GM18870 (cell line): Measurements from ENCODE around the gene RIN1.
"Not testable (repeated sequence)": the region's sequence is repeated elsewhere in the genome, so short reads cannot be mapped to it uniquely, and the experiment has no call there.

Experiments
- ATAC-seq: cut with Tn5 transposase; IDR thresholded peaks from one replicate; pipeline ENCODE4 v1.9.1; 2021; ENCODE audit warnings: moderate library complexity; ENCODE audit not compliant: unreplicated experiment

RIN1 gene

DNA sequence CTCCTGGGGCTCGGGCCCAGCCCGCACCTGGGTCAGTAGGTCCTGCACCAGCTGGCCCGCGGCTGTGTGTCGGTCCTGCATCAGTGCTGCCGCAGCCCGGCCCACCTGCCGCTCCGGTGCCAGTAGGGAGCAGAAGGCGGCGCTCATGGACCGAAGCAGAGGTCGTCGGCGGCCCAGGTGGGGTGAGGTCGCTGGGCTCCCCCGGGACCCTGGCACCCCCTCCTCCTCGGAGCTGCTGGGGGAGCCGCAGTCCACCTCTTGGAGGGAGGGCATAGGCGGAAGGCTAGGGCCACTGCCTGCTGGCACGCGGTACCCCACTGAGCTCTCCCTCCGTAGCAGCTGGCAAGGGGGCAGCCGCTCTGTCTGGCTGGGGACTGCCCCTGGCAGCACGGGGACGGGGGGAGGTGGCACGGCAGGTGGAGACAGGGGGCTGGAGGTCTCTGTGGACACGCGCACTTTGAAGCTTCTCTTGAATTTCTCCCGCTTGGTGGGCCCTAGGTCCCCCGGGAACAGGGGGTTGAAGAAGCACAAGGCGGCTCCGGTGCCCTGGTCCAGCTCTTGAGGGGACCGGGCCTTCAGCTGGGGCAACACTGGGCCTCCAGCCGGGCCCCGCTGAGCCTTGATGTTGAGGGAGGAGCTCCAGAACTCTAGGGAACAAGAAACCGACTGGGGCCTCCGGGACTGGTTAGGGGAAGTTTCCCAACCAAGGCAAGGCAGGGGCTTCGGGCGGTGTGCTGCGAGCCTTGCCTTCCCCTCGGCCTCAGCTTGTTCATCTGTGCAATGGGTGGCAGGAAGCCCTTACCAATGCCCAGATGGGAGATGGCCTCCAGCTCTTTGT, 1.4 kb downstream of the RIN1 start:
- no peak for ATAC-seq

DNA sequence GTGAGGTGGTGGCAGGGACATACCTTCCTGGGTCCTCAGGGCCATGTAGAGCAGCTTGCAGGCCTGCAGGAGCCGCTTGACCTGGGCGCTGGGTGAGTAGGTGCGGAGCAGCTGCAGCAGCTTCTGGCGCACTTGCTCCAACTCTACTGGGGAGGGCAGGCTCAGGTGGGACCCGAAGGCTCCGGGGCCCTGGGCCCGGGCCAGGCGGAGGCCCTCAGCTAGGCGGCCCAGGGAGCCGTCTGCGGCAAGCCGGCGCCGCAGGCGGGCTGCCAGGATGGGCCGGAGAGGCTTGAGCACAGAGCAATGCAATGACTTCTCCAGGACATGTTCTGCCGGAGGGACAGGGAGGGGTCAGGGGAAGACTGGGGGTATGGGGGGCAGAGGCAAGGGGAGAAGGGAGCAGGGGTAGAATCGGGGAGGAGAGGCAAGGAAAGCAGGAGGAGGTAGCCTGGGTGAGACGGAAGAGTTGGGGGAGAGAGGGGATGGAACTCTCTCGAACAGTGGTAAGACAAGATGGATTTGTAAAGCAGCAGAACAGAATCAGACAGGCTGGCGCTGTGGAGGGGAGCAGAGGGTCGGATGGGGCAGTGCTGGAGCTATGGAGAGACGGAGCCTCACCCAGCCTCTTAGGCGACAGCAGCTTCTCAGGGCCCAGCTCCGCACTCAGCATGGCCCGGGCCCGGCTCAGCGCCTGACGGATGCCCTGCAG, 2.2 kb downstream of the RIN1 start:
- ATAC-seq, result no peak

DNA sequence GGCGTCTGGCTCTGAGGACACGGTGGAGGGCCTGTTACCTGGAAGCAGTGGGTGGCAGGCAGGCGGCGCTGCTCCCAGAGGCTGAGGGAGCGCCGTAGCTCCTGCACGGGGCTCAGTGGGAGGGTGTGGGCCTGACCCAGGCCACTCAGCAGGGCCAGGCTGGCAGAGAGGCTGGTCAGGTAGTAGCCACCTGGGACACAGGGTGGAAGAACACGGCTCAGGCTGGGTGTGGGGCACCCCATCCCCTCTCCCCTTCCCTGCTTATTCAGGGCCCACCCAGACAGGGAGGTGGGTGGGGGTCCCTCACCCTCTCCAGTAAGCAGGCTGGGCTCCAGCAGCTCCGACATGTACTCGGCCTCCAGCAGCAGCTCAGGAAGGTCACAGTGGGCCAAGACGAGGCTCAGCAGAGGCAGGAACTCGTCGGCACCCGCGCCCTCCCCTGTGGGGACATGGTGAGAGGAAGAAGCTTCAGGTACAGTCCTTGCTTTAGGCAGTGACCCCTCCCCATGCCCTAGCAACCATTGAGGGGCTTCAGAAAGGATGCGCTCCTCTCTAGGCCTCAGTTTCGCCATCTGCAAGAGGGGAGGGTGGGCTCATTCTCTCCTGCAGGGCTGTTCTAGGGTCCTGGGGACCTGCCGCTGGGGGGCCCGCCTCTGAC, 2.9 kb downstream of the RIN1 start:
- ATAC-seq, result no peak

DNA sequence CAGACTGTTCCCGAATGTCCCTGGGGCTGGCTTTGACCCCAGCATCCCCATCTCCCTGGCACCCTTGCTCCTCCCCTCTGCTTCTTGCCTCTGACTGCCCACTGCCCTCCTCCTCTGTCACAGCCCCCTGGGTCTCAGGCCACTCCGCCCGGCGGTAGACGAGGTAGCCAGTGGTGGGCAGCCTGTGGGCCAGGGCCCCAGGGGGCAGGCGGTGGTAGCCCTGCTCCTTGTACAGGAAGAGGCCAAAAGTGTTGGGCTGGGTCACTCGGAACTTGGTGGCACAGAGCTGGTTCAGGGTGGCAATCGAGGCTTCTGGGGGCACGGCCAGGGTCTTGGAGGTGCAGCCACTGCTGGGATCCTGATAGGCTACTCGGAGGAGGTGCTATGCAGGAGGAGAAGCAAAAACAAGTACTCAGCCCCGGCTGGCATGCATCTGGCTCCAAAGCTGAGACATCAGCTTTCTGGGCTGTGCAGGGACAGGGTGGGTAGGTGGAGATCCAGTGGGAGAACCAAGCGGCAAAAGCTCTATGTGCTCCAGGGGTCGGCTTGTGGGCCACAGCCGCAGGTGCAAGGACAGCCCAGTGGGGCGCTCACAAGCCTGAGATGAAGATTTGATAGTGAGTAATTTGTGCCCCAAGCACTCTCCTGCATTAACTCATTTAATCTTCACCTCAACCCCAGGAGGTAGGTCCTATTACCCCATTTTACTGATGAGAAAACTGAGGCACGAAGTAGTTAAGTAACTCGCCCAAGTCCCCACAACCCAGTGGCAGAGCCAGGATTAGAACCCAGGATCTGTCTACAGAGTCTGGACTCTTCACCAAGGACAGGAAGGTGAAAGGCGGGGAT, 3.6 kb downstream of the RIN1 start:
- no peak for ATAC-seq

DNA sequence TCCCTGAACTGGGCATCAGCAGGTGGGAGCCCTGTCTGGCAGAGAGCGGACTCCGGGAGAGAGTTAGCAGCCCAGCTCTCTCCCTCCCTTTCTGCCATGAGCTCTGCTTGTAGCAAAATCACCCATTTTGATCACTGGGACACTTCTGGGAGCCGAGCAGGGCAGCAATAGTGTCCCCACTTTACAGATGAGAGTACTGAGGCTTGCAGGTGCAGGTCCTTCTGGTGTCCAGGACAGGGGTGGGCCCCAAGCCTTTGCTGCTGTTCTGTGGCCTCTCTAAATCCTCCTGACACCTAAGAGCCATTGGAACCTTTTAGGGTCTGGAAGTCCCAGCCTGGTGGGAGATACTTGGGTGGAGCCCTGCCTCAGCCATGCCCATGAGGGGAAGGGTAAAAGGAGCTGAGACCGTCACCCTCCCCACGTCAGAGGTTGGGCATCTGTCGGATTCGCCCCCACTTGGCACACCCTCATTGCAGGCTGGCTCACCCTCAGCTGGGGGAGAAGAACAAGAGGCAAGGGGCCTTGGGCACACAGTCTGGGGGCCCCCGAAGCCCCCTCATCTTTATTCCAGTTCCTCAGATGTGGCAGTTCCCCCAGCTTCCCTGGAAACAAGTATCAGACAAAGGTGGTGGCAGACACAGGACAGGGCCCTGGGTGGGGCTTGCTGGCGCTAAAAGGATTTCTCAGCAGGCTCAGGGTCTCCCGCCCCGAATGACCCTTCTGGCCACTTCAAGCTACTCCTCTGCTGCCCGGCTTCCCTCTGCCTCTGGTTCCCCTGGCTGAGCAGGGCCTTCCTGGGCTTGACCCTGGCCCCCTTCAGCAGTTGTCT, 4.5 kb downstream of the RIN1 start:
- ATAC-seq, result no peak

DNA sequence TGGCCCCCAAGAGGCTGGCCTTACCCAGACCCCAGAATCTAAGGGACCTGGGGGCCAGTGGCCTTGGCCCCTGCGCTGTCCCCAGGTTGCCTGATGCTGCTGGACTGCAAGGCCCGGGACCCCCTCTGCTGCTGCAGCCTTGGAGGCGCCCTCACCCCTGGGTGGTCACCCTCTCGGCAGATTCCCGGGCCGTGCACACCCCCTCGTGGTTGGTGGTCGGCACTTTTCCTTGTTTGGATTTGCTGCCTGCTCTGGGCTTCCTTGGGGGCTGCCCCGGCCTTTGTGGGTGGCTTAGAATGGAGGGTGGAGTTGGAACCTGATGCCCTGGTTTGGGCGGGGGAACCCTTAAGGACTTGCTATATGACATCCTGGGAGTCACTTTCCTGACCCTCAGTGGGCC, 5.3 kb downstream of the RIN1 start:
- ATAC-seq, result no peak

DNA sequence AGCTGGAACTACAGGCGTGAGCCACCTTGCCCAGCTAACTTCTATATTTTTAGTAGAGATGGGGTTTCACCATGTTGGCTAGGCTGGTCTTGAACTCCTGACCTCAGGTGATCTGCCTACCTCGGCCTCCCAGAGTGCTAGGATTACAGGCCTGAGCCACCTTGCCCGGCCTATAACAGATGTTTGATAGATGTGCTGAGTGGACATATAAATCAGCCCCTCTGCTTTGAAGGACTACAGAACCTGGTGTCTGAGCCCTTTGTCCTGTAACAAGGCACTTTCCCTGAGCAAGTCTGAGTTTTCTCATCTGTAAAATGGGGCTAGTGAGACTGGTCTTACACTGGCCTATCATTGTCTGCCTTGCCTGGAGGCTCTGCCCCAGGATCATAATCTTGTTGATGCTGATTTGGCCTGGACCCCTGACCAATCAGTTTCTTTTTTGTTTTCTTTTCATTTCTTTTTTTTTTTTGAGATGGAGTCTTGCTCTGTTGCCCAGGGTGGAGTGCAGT, 7.0 kb downstream of the RIN1 start:
- no peak for ATAC-seq

DNA sequence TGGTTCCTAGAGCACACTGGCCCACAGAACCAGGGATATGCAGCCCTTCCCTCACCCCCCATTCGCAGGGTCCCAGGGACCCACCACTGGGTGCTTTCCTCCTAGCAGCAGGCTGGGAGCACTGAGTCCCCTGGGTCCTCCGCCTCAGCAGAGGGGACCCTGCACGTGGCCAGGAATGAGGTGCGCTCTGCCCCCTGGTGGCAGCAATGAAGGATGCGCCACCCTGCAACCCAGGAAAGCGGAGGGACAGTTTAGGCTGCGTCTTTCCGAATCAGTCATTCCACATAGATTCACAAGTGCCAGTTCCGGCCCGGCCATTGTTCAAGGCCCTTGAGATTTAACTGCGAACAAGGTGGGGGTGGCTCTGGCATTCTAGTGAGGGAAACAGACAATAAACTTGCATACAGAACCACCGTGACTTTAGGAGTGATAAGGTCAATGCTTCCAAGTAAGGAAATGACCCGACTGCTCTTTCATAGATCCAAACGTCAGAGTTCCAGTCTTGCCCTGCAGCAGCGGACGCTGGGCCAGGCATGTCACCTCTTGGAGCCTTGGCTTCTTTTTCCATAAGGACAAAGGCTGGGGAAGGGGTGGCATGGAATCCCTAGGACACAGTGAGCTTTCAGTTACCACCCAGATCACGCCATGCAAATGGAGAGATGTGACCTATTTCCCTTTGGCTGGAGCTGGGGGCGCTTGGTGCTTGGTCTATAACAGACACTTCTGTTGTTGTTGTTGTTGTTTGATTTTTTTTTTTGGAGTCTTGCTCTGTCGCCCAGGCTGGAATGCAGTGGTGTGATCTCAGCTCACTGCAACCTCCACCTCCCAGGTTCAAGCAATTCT, 7.7 kb downstream of the RIN1 start:
- ATAC-seq, result no peak

DNA sequence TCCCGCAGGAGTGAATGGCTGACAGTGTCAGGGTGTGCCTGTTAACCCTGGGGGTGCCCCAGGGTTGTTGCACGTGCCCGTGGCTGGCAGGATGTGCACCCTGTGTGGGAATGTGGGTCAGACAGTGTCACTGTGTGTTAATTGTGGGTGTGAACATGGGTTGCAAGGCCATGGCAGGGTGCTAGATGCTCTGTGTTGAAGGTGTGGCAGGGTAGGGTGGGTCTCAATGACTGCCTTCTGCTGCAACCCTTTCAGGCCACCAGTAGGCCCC, 8.3 kb downstream of the RIN1 start:
- ATAC-seq, result no peak

DNA sequence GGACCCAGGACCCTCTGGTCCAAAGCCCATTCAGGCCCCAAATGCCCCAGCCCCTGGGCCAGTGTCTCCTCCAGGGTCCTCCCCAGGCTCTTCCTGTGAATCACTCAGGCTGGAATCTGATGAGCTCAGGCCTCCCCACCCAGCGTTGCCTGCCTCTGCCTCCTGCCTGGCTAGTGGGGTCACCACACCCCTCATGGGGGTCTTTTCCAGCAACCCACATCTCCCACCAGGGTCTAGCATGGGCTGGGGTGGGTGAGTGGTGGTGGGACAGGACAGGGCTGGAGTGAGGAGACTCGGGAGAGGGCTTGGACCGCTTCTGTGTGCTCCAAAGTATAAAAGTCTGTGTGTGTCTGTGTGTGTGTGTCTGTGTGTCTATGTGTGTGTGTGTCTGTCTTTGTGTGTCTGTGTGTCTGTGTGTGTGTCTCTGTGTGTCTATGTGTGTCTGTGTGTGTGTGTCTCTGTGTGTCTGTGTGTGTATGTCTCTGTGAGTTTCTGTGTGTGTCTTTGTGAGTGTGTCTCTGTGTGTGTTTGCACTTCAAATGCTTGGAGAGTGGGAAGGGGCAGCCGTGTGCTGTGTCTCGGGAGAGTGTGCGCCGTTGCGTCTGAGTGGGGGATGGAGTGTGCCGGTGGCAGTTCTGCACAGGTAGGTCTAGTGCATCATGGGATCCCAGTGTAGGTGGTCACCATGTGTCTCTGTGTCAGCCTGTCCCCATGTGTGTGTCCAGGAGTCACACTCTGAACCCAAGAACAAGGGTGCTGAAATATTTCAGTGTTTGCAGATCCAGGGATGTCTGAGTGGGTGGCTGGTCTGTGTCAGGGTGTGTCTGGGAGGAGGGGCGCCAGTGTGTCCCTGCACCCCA, 8.8 kb downstream of the RIN1 start:
- no peak for ATAC-seq

DNA sequence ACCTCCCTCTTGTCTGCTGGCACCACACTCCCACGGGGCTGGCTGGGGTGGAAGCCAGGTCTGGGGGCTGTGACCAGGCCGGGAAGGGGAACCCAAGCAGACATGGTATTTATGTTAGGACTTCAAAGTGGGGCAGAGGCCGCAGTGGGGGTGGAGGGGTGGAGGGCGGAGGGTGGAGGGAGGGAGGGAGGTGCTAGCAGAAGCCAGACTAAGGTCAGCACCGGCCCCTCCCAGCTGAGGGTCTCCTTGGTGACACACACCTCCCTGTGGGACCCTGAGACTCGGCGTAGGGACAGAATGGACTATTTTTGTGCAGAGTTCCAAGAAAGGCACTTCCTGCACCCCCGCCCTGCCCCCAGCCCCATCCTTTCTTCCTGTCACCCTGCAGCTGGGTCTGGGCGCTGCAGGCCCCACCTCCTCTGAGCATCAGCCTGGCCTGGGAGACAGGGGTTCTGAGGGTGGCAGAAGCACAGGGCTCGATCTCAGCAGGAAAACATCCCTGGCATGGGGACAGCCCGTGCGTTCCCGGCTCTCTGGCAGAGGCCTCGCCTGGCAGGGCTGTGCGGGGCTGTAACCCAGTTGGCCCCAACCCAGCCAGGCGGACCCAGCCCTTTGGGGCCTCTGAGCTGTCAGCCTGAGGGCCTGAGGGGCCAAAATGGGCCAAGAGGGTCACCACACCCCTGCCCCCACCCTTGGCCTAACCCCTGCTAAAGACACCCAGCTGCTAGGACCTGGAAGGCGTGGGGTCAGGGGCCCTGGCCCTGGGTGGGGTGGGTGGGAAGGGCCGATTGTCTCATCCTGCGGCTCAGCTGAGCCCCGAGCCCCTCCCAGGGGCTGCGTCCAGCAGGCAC, 9.7 kb downstream of the RIN1 start:
- ATAC-seq, result no peak

DNA sequence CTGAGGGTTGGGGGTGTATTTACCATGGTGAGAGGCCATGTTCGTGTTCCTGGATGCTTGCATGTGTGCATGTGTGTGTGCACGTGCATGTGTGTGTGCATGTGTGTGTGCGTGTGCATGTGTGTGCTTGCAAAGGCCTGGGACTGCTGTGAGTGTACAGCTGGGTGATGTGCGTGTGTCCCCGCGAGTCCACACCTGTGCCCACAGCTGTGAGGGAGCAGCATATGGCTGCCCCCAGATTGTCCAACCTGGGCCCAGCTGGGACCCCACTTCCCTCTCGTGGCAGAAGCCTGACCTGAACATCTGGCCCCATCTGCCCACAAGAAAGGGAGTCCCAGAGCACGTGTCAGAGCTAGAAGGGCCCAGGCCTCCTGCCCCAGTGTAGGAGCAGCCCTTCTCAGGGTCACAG, 11.0 kb downstream of the RIN1 start:
- no peak for ATAC-seq

DNA sequence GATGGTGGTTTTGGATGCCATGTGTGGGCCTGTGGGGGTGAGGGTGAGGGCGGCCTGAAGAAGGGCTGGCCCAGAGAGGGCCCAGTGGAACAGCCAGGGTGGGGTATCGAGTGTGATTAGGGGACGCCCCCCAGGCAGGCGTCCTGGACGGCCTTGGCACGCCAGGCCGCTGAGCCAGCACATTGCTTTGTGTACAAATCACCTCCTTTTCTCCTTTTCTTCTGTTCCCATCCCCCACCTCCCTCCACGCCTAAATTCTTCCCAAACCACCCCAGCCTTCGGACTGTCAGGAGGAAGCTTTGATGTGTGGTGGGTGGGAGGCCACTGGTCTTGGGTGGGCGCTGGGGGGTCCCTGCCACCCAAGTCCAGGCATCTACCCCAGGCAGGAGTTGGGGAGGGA, 11.6 kb downstream of the RIN1 start:
- no peak for ATAC-seq

DNA sequence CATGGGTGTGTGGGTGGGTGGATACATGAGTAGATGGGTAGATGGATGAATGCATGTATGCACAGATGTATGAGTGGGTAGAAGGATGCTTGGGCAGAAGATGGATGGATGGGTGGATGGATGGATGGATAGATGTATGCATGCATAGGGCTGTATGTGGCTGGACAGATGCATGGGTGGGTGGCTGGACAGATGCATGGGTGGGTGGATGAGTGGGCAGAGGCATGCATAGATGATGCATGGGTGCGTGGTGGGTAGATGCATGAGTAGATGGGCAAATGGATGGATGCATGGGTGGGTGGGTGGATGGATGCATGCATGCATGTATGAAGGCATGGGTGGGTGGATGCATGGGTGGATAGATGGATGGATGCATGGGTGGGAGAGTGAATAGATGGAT, 12.6 kb downstream of the RIN1 start:
- no peak for ATAC-seq

DNA sequence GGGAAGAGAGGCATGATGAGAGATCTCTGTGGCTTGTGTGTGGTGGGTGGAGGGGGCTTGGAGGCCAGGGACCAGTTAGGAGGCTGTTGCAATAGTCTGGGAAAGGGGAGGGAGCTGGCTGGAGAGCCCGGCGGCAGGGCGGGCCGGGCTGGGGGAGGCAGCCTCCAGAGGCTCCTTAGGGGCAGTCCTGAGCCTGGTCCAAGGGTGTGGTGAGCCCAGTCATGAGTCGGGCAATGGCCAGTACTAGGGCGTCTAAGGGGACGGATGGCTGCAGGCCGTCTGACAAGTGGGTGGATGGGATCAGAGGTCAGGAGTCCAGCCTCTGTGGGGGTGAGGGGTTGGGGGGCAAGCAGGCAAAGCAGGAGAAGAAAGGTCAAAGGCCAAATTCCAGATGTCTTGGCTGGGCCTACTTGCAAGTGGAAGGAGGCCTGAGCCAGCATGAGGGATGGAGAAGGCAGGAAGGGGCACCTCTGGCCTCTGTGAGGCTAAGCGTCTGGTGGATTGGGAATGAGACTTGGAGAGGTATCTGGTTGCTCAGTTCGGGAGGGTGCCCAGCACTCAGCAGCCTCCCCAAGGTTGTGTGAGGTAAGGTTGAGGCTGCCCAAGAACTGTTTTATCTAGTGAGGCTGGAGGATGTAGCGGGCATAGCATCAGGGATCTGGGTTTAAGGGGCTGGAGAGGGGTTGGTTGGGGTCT, 13.4 kb downstream of the RIN1 start:
- no peak for ATAC-seq

DNA sequence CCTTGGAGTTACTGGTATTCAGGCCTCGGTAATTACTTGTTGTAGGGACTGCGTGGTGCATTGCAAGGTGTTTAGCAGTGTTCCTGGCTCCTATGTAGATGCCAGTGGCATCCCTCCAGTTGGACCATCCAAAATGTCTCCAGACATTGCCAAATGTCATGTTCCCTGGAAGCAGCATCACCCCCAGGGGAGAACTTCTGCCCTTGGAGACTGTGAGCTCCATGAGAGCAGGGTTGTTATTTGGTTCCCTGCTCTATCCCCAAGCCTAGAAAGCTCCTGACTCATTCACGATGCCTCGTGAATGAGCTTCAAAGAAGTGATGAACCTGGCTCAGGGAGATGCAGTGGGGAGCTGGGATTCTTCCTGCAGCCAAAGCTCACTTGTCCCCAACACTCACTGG, 14.6 kb downstream of the RIN1 start:
- no peak for ATAC-seq

DNA sequence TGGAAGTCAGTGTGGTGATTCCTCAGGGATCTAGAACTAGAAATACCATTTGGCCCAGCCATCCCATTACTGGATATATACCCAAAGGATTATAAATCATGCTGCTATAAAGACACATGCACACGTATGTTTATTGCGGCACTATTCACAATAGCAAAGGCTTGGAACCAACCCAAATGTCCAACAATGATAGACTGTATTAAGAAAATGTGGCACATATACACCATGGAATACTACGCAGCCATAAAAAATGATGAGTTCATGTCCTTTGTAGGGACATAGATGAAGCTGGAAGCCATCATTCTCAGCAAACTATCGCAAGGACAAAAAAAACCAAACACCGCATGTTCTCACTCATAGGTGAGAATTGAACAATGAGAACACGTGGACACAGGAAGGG, 15.5 kb downstream of the RIN1 start:
- not testable (repeated sequence) for ATAC-seq
